SK-N-DZ (cell line): ENCODE measurements around the gene ACTRT1. TPM values are rescaled to one million over a fixed set of nuclear protein-coding genes. Genes with fewer than 3 reads are reported as not detected.

Source experiments
- DNase-seq: peaks from one replicate; pipeline ENCODE4 v3.0.0-alpha.2; 2015; ENCODE audit warnings: low spot score
- polyA plus RNA-seq, 2 experiments: library from polyadenylated mRNA; depleted of rRNA; stranded (reverse); fragments of >200 nt; gene quantifications; 2 replicates each; pipeline ENCODE4 v1.2.3, GENCODE V29; 2014

The ACTRT1 gene
- polyA plus RNA-seq (2014; cell fraction: cytosol; rRNA removed), result not detected in 2 replicates
- not detected in 2 replicates for polyA plus RNA-seq (2014; cell fraction: nucleus; rRNA removed)

DNA sequence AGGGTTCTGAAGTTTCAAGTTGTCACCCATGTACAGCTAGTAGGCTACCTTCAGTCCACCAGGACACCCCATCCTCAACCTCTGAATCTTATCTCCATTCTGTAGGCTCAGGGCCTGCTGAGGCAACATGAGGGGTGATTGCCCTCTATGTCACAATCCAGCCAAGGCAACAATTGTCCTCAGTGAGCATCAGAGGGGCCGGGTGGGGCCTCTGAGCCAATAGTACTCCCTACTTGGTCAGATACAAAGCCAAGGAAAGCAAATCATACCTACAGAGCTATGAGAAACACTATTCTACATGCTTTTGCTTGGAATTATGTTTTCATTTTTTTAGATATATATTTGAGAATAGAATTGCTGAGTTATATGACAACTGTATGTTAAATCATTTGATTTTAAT is at the start of gene ACTRT1:
Gene ACTRT1, minus strand, starts transcription at position 101 of the 400 bp plus-strand sequence. CDS start 197 bp downstream, outside the sequence.
- DNase-seq, result no peak

DNA sequence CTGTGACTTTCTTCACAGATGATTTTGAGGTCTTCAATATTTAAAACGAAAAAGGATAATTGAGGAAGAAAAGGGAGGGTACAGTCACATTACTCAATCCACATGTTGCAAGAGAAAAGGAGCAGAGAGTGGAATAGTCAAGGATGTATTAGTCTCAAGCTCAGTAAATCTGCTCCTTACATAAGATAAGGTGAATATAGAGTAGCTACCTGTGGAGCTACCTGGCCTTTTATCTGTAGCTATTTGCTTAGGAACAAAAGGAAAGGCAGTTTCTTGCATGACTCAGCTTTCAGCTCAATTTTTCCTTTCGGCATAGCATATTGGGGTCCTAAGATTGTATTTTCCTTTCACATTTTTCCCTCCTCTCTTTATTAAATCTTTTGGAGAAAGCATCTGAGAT is 26.3 kb upstream of the ACTRT1 start:
- no peak for DNase-seq

DNA sequence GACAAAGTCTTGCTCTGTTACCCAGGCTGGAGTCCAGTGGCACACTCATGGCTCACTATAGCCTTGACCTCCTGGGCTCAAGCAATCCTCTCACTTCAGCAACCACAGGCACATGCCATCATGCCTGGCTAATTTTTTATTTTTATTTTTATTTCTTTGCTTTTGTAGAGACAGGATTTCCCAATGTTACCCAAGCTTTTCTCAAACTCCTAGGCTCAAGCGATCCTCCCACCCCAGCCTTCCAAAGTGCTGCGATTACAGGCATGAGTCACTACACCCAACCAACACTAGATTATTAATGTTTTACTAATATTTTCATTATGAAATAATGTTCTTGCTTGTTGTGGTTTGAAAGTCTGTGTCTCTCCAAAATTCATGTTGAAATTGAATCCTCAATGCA is 5.2 kb upstream of the ACTRT1 start:
- no peak for DNase-seq

DNA sequence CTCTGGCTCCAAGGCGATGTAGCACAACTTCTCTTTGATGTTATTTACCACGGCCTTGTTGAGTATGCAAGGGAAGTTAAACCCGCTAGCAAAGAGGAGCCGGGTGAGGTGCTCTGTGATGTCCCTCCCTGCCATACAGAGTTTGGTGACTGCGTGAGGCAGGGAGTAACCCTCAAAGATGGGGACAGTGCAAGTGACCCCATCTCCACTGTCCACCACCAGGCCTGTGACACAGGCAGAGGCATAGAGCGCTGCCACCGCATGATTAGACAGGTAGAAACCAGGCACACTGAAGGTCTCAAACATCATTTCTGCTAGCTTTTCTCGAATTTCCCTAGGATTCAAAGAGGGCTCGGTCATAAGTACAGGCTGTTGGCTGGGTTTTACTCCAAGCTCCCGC is 677 bp downstream of the ACTRT1 start:
- no peak for DNase-seq

DNA sequence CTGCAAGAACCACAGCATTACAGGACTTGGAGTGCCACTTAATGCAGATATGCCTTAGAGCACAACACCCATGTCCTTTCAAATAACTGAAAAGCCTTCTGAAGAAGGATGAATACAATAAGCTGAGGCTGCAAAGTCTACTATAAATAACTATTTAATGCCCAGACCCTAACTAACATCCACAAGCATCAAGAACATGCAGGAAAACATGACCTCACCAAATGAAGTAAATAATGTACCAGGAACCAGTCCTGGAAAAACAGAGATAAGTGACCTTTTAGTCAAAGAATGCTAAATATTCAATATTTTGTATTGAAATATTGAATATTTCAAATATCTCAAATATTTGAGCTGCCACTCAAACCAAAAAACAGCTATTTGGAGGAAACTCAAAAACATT is 16.9 kb downstream of the ACTRT1 start:
- no peak for DNase-seq

DNA sequence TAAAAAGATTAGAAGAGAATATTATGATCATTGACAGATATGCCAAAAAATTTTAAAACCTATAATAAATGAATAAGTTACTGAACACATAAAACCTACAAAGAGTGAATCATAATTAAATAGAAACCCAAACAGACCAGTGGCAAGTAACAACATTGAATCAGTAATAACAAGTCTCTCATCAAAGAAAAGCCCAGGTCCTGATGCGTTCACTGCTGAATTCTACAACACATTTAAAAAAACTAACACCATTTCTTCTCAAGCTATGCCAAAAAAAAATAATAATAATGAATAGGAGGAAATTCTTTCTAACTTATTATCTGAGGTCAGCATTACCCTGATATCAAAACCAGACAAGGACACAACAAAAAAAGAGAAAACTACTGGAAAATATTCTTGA is 30.6 kb downstream of the ACTRT1 start:
- DNase-seq, result no peak

DNA sequence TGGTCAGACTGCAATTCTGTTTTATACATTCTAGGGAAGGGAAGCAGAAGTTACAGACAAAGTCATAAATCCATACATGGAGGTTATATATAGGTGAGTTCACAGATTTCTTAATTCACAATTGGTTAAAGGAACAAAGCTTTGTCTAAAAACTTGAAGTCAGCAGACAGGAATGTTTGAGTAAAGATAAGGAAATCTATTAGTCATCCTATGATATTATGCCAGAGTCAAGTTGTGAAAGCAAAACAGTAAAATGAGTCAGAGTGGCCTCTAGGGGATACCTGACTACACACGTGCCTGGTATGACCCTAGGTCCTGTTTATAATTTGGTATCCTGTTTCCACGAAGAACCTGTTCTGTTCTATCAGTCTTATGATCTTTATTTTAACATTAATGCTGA is 31.5 kb downstream of the ACTRT1 start:
- DNase-seq, result no peak

DNA sequence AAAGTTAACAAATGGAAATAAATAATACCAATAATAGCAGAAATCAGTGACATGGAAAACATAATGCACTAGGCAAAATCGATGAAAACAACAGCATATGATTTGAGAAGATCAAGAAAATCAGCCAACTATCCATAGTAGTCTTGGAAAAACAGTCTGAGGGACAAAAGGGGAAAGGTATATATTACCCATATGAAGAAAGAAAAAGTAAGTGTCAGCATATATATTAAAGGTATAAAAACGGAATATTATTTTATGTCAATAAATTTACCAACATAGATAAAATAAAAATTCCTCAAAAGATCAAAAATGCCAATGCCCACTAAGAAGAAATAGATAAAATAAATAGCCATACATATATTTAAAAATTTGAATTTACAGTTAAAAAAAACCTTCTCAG is 33.0 kb downstream of the ACTRT1 start:
- no peak for DNase-seq

DNA sequence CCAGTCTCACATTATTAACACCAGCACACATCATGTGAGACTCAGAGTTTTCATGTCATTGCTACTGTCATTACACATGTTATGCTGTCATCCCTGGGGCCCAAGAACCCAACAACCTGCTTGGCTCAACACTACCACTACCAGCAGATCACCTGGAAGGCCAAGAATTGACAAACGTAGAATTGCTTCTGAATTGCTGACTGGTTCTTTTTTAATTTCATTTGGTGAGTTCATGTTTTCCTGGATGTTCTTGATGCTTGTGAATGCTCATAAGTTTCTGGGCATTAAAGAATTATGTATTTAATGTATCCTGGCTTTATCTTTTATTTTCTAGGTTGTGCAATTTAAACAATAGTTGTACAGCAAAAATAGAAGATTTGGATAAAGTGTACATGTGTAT is 40.2 kb downstream of the ACTRT1 start:
- DNase-seq, result no peak

DNA sequence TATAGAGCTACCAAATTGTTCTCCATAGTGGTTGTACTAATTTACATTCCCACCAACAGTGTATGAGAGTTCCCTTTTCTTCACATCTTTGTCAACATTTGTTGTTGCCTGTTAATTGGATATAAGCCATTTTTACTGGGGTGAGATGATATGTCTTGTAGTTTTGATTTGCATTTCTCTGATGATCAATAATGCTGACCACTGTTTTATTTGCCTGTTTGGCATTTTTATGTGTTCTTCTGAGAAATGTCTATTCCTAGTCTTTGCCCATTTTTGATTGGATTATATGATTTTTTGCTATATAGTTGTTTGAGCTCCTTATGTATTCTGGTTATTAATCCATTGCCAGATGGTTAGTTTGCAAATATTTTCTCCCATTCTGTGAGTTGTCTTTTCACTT is 44.3 kb downstream of the ACTRT1 start:
- DNase-seq, result no peak
